A204.1 (cell line): ENCODE results near the gene ATRNL1.

ENCODE experiments used
- FAIRE-seq: peaks from 2 replicates; lab custom pipeline; 2012; peaks lifted over from hg19 to GRCh38; lab: Jason Lieb, UNC

The ATRNL1 gene

GRCh38 chr10:115093286-115093775, at the start of gene ATRNL1:
TSS of gene ATRNL1 (plus strand) at chr10:115093365. CDS start at chr10:115093751, 386 bp downstream.
- FAIRE-seq = no peak

DNA sequence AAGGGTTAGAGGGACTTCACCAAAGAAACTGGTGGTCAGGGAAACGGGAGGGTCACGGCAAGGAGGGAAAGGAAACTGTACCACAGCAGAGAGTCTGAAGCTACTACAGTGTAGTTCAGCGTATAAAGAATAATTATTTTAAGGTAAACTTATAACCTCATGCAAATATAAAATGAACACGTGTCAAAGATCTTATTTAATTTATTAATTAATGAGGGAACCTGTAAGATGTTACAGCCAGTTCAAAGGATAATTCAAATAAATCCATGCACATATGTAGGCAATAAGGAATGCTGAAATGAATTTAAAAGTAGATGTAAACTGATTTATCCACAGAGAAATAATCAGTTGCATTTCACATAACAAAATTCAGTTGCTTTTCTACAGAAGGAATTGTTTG, 49.4 kb upstream of the ATRNL1 start:
- FAIRE-seq = no peak

DNA sequence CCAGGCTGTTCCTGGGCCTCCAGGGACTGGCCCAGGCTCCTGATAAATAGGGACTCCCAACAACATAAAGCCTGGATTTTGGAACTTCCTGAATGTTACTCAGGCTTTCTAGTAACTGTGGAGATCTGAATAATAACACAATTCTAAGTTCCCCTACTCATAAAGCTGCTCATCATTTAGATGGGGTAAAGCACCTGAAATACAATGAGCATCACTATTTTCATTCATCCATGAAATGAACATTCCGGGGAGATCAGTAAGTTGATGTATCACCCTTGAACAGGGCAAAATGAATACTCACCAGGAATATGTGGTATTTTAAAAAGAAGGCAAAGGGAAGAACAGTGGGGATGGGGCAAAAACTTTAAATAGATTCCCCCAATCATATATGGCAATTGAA, 48.3 kb upstream of the ATRNL1 start:
- FAIRE-seq = no peak

DNA sequence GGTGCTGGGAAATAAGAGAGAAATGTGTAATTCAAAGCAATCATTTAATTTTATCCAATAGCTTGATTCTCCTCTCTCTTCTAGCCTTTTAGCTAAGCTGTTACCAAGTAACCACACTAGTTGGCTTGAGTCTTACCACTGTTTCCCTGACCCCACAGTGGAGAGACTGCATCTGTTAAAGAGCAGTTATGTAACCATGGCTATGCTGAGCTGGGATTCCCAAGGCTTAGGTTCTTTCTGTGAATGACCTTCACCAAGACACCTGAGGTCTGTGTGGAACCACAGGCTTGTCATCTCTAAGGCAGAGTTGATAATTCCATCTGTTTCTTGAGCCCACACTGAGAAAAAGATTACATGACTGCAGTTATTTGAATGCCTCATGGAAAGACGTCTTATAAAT, 47.7 kb upstream of the ATRNL1 start:
- FAIRE-seq = no peak

GRCh38 chr10:115046686-115047236, 46.4 kb upstream of the ATRNL1 start:
- no peak for FAIRE-seq

DNA sequence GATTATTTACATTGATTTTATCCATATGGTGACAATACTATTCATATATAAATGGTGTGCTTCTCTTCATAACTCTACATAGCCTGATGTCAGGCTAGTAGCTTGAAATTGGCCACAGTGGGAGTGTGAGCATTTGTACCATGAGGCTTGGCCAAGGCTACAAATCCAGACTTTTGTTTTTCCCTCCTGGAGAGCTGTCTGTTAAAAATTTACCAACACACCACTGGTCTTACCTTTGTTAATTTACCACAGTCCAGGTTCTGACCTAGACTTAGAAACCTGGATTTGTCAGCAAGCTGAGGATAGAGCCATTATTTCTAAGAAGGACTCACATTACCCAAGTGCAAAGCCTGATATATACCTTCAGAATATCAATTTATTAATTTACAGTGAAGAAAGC, 45.5 kb upstream of the ATRNL1 start:
- FAIRE-seq = no peak

GRCh38 chr10:115049318-115049717, 43.8 kb upstream of the ATRNL1 start:
- FAIRE-seq = no peak

- FAIRE-seq = no peak
Measured at GRCh38 chr10:115049960-115050359, 43.2 kb upstream of the ATRNL1 start.

DNA sequence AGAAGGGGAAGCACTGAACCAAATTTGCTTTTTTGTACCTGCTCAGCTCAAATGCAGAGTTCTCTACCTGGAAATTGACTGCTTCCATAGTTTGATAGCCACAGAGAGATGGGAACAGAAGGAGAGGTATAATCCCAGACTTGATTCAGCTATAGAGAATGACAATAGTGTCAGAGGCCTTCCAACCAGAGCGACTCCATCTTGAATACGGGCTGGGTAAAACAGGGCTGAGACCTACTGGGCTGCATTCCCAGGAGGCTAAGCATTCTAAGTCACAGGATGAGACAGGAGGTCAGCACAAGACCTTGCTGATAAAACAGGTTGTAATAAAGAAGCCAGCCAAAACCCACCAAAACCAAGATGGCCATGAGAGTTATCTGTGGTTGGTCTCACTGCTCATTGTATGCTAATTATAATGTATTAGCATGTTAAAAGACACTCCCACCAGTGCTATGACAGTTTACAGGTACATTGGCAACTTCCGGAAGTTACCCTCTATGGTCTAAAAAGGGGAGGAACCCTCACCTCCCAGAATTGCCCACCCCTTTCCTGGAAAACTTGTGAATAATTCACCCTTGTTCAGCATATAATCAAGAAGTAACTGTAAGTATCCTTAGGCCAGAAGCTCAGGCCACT, 42.7 kb upstream of the ATRNL1 start:
- no peak for FAIRE-seq

GRCh38 chr10:115051216-115051615, 41.9 kb upstream of the ATRNL1 start:
- no peak for FAIRE-seq

DNA sequence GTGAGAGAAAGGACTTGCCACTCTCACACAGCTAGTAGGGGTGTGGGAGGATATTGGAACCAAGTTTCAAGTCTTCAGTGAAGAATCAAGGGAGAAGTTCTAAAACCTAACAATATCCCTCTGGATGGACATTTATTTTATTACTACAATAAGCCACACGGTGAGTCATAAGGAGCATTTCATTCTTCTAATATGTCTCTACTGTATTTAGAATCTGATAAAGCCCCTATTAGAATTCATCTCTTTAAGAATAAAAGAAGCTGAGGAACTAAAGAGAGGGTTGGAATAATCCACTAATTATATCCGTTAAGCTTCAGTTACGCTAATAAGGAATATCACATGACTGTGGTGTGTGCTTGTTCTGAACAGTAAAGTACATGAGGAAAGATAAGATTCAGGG, 40.9 kb upstream of the ATRNL1 start:
- no peak for FAIRE-seq

DNA sequence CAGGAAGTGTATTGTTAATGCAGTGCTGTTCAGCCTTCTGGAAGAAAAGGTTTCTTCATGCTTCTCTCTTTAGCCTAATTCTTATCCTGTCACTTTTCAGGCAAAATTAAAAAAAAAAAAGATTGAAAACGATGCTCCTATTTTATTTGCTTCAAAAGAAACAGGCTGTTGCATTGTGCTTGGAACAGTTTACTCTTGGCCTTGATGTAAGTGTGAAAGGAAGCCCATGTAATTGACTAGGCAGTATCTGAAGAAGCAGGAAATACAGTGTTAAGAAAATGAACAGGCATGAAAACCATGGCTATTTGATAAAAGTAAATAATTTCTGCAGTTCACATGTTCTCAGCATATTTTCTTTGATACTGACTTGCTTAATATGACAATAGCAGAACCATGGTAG, 40.4 kb upstream of the ATRNL1 start:
- FAIRE-seq = no peak

GRCh38 chr10:115056186-115056585, 37.0 kb upstream of the ATRNL1 start:
- no peak for FAIRE-seq

GRCh38 chr10:115059301-115059898, 33.8 kb upstream of the ATRNL1 start:
- FAIRE-seq = no peak

GRCh38 chr10:115063701-115064658, 29.2 kb upstream of the ATRNL1 start:
- FAIRE-seq = no peak

DNA sequence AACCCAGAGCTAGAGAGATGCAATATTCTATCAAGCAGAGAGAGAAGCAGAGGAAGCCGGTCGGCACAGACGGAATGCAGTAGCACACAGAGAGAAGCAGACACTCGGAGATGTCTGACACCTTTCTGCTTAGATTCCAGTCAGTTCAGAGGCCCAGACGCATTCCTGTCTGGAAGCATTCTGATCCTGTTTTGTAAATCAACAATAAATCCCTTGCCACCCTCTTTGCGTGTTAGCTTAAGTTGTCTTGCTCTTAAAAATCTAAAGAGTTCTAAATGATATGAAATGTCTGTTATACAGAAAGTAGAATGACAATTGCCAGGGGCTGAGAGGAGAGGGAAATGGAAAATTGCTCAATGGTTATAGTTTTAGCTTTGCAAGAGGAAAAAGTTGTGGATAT, 27.4 kb upstream of the ATRNL1 start:
- no peak for FAIRE-seq

DNA sequence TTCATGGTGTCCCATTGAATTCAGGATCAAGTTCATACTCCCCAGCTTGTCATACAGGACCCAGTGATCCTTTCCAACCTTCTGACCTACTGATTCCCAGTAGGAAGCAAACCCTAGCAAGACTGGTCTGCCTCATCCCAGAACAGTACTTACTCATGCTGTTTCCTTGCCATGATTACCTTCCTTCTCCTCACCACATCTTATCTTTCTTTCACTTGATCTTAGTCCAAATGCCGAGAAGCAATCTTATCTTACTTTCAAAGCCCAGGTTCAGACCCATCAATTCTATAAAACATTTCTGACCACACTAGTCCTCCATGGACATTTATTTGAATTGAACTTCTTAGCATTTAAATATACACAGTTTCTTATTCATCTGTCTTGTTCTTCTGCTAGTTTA, 26.6 kb upstream of the ATRNL1 start:
- FAIRE-seq = no peak

- FAIRE-seq = no peak
Measured at GRCh38 chr10:115073796-115074195, 19.4 kb upstream of the ATRNL1 start.

DNA sequence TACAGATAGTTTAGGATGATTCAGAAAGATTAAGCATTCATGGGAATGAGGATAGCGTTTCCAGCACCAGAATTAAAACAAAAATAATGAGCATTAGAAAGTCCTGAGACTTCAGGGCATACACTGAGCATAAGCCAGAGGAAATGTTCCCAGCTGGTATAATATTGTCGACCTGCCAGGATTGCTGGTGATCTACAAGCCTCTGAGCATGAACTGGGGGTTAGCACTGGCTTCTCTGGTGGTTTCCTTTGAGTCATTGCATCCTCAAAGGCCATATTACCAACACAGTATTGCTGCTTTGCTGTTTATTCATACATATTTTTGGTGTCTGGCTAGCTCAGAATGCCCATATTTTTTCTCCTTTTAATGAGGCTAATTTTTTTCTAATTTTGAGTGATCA, 10.7 kb upstream of the ATRNL1 start:
- no peak for FAIRE-seq

DNA sequence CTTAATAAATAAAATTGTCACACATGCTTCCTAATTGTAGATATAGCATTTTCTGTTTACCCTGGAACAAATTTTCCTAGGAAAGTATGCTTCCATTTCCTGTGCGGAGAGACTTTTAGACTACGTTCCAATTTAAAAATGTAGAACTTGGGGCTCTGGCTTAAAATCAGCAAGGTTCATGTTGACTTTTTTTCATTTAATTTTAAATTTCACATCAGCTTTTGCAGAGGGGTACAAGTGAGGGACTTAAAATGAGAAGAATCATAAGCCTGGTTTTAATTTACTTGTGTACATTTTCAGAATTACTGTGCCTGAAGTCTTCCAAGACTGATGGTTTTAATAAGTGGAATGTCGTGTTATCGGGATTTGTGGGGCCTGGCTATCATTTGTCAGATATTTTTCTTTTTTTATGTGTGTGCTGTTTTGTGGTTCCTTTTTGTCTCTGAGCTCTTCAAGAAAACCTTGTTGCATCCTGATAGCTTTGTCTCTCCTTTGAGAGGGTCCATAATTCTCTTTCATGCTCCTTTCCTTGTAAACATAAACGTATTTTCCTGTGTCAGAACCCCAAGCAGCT, 8.8 kb upstream of the ATRNL1 start:
- no peak for FAIRE-seq

- FAIRE-seq = no peak
Measured at GRCh38 chr10:115091161-115091560, 2.0 kb upstream of the ATRNL1 start.

DNA sequence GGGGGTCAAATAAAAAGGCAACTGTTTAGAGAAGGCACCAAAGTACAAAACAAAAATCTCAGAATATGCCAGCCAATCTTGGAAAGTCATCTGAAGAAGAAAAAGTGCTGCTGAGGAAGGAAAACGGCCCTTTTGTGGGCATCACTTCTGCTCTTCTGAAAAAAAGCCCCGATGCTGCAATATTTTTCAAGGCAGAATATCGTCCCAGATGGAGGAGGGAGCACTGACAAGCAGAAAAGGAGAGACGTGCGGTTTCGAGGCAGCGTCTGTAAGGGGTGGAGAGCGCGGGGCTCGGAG, 959 bp upstream of the ATRNL1 start:
- FAIRE-seq = no peak
